Measurements from ENCODE around the gene ZNF625.
"Not testable (repeated sequence)": the region's sequence is repeated elsewhere in the genome, so short reads cannot be mapped to it uniquely, and the experiment has no call there.

The ZNF625 gene

DNA sequence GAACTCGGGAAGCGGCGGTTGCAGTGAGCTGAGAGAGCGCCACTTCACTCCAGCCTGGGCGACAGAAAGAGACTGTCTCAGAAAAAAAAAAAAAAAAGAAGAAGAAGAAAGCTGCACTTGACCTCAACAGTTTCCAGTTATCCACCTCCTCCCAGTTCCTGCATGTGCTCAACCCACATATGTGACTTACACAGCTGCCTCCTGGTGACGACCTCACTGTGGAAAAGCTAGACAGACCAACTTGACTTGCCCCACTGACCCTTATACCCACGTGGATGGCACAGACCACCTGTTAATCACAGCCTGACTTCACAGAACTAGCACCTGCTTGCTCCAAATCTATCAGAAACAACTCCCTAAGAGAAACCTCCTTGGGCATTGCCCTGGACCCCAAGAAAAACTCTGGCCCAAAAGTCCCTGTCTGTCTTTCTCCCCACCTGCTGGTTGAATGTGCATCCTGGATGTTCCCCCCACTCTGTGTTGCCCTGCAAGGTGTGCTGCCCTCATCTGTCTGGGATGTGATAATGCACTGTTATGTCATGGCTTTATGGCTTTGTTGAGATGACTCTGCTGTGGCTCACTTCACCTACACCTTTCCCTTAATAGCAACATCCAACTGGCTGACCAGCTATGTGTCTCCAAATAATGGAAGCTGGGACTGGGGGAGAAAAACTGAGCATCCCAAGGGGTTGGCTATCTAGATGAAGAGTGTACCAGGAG lies 19.2 kb downstream of the ZNF625 start:
- no peak for DNase-seq (ENCODE audit: low read depth in 2 of 2)

DNA sequence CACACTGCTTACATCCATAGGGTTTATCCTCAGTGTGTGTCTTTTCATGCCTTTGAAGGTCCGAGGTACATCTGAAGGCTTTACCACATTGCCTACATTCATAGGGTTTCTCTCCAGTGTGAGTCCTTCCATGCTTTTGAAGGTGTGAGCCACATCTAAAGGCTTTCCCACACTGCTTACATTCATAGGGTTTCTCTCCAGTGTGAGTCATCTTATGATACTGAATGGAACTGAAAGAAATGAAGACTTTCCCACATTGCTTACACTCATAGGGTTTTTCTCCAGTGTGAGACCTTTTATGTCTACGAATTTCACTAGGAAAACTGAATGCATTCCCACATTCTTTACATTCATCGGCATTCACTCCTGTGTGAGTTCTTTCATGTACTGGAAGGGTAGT lies 23.5 kb downstream of the ZNF625 start:
- DNase-seq (ENCODE audit: low read depth in 2 of 2): no peak

DNA sequence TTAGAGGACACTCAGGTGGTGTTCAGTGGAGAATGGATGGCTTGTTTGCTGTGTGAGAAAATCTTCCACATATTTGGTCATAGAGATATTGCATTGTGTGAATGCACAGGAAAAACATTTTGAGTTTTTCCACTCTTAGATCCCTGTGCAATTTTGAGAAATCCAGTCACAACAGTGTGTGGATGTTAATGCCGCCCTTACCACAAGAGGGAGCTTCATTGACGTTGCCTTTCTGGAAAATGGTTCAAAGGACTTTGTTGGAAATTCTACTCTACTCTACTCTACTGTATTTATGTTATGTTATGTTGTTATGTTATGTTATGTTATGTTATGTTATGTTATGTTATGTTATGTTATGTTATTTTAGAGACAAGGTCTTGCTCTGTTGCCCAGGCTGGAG lies 29.8 kb downstream of the ZNF625 start:
- no peak for DNase-seq (ENCODE audit: low read depth in 2 of 2)

DNA sequence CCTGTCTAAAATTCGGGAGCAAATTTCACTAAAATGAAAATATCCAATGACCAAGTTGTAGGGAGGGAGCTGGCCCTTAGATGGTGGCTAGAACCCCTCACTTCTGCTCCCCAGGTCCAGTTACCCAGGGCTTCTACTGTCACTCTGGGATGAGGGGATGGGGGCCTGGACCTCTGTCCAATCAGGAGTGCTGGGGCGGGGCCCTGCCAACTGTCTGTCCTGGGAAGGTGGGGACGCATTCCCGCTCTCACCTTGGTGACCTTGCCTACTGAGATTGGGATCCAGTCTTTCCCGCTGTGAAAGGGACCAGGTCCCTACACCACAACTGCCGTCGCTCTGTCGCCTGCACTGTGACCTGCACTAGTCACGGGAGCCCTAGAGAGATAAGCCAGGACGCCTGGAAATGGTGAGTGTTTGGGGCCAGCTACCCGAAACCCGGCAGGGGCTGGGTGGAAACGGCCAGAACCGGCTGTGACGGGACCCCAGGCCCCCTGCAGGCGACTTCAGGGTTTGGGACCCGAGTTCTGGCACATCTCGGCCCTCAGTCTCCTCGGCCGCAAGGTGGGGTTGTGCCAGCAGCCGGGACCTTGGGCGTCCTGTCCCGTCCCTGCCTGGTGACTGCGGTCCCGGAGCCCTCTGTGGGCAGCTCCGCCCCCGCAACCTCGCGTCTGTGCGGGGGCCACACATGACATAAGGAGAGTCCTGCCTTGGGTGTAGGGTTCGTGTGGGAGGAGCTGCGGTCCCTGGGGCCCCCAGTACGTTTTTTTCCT lies 39.1 kb downstream of the ZNF625 start:
- DNase-seq (ENCODE audit: low read depth in 2 of 2): no peak

DNA sequence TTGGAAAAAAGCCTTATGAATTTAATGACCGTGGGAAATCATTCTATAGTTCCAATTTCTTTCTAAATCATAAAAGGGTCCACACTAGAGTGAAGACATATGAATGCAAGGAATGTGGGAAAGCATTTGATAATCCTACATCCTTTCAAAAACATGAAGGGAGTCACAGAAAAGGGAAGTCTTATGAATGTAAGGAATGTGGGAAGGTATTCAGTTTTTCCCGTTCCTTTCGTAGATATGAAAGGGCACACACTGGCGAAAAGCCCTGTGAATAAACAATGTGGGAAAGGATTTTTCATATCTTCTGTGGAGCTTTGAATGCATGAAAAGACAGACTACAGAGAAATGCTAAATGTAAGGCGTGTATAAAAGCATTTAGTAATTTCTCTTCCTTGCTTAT lies 43.4 kb downstream of the ZNF625 start:
- no peak for DNase-seq (ENCODE audit: low read depth in 2 of 2)

DNA sequence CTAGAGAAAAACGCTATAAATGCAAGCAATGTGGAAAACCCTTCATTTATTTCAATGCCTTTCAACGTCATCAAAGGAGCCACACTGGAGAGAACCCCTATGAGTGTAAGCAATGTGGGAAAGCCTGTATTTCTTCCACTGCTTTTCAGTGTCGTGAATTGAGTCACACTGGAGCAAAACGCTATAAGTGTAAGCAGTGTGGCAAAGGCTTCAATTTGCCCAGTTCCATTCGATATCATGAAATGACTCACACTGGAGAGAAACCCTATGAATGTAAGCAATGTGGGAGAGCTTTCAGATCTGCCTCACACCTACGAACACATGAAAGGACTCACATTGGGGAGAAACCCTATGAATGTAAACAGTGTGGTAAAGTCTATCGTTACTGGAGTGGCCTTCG lies 43.8 kb downstream of the ZNF625 start:
- DNase-seq (ENCODE audit: low read depth in 2 of 2): no peak

DNA sequence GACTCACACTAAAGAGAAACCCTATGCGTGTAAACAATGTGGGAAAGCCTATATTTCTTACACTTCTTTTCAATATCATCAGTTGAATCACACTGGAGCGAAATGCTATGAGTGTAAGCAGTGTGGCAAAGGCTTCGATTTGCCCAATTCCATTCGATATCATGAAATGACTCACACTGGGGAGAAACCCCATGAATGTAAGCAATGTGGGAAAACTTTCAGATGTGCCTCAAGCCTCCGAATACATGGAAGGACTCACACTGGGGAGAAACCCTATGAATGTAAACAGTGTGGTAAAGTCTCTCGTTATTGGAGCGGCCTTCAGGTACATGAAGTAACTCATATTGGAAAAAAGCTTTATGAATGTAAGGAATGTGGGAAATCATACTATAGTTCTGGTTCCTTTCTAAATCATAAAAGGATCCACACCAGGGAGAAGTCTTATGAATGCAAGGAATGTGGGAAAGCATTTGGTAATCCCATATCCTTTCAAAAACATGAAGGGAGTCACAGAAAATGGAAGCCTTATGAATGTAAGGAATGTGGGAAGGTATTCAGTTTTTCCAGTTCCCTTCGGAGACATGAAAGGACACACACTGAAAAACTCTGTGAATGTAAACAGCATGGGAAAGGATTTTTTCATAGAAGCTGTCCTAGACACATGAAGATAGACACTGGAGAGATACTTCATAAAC lies 44.4 kb downstream of the ZNF625 start:
- no peak for DNase-seq (ENCODE audit: low read depth in 2 of 2)

DNA sequence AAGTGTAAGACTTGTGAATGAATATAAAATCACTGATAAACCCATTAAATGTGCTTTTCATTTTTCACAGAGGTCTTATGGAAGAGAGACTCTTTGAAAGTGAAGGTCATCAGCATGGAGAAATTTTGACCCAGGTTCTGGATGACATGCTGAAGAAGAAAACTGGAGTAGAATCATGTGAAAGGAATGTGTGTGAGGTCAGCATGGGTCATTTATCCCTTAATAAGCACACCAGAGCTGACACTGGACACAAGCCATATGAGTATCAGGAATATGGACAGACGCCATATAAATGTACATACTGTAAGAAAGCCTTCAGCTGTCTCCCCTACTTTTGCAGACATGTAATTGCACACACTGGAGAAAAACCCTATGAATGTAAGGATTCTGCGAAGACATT lies 45.4 kb downstream of the ZNF625 start:
- no peak for DNase-seq (ENCODE audit: low read depth in 2 of 2)

DNA sequence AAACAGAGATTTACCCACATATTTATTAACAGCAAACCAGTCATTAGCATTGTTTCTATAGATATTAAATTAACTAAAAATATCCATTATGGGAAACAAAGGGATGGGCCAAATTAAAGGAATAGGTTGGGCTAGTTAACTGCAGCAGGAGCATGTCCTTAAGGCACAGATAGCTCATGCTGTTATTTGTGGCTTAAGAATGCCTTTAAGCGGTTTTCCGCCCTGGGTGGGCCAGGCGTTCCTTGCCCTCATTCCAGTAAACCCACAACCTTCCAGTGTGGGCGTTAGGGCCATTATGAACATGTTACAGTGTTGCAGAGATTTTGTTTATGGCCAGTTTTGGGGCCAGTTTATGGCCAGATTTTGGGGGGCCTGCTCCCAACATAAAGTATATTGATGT lies 52.6 kb downstream of the ZNF625 start:
- DNase-seq (ENCODE audit: low read depth in 2 of 2): not testable (repeated sequence)

DNA sequence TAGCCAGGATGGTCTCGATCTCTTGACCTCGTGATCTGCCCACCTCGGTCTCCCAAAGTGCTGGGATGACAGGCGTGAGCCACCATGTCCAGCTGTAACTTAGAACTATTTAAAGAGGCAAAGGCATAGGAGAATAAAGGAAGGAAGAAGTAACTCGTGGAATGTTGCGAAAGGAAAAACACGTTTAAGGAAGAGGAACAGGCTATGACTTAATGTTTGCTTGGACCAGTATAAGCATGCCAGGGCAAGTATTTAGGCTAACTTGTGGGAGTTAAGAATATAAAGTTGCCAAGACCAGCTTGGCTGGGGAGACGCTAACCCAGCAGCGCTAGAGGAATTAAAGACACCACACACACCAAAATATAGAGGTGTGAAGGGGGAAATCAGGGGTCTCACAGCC lies 58.5 kb downstream of the ZNF625 start:
- DNase-seq (ENCODE audit: low read depth in 2 of 2): no peak

DNA sequence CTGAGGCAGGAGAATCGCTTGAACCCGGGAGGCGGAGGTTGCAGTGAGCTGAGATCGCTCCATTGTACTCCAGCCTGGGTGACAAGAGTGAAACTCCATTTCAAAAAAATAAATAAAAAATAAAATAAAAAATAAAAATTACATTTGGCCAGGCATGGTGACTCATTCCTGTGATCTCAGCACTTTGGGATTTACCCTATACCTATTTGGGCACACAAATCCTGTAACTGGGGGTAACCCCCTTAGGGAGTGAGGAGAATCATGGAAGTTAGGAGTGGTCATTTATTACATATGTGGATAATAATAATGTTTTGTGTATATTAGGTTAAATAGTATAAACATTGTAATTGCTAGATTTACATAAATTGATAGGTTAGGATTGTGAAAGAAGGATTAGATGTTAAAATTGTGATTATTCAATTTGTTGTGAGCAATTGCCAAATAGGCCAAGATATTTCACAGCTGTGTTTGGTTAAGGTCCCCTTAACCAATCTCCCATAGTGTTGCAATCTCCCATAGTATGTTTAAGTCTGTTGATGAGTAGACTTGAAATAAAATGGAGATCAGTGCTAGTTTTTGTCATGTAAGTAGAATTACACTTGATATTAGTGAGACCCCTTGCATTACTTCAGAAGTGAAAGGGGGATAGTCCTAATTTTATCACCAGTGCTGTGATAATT lies 61.3 kb downstream of the ZNF625 start:
- no peak for DNase-seq (ENCODE audit: low read depth in 2 of 2)

Data from activated CD8-positive, alpha-beta memory T cell treated with anti-CD3 and anti-CD28 coated beads for 4 hours (primary cell).